A549 treated with Mapracorat at 1 μM for 4 hours (cell line): ENCODE results near the gene PSMA4. TPM values are rescaled to one million over a fixed set of nuclear protein-coding genes. Genes with fewer than 3 reads are reported as not detected.

ENCODE experiments used
- total RNA-seq: library from RNA; stranded (reverse); fragments of 200-300 nt; extraction: Qiagen RNA extraction; gene quantifications from 5 replicates; pipeline ENCODE4 v1.2.3, GENCODE V29; 2022

Gene PSMA4
- 378 to 519 TPM (median 383 TPM) in 5 replicates for total RNA-seq

GRCh38 chr15:78540141-78540870 lies at the start of gene PSMA4:
Gene PSMA4, plus strand, starts transcription at chr15:78540444. Its CDS starts 1,484 bp downstream, at chr15:78541928.

GRCh38 chr15:78506971-78507830 lies 33.0 kb upstream of the PSMA4 start, which contains the start of gene HYKK:
Gene HYKK, plus strand, starts transcription at chr15:78507577. Its CDS starts 5,512 bp downstream, at chr15:78513089.

GRCh38 chr15:78565097-78565950 lies 25.1 kb downstream of the PSMA4 start, which contains the start of gene CHRNA5:
Gene CHRNA5, plus strand, starts transcription at chr15:78565520. Its CDS starts 200 bp downstream, at chr15:78565720.

Other genes with a start within 250 kb of the PSMA4 start
- 80.3 to 109 TPM (median 88.0 TPM) in 5 replicates for gene SKIC8, start 240.8 kb upstream of the PSMA4 start, total RNA-seq
- gene CRABP1, start 200.1 kb upstream of the PSMA4 start, total RNA-seq: 1.2 to 2.2 TPM (median 1.7 TPM) in 5 replicates
- 31.0 to 51.2 TPM (median 44.7 TPM) in 5 replicates for gene IREB2, start 102.2 kb upstream of the PSMA4 start, total RNA-seq
- gene HYKK, start 32.9 kb upstream of the PSMA4 start, total RNA-seq: 5.3 to 7.1 TPM (median 6.2 TPM) in 5 replicates
- gene CHRNA5, start 25.1 kb downstream of the PSMA4 start, total RNA-seq: 28.6 to 35.1 TPM (median 32.2 TPM) in 5 replicates
- gene CHRNA3, start 80.6 kb downstream of the PSMA4 start, total RNA-seq: 0.26 to 1.0 TPM (median 0.36 TPM) in 5 replicates
- 0.87 to 1.6 TPM (median 1.1 TPM) in 5 replicates for gene CHRNB4, start 100.8 kb downstream of the PSMA4 start, total RNA-seq